ENCODE results near the gene HBS1L. TPM values are rescaled to one million over a fixed set of nuclear protein-coding genes. Genes with fewer than 3 reads are reported as not detected.
A peak's percentile ranks its signal among the peaks of the same experiment; 100 is the strongest.

Gene HBS1L
- total RNA-seq, 1 donor from 2014 or later = 104 TPM

DNA sequence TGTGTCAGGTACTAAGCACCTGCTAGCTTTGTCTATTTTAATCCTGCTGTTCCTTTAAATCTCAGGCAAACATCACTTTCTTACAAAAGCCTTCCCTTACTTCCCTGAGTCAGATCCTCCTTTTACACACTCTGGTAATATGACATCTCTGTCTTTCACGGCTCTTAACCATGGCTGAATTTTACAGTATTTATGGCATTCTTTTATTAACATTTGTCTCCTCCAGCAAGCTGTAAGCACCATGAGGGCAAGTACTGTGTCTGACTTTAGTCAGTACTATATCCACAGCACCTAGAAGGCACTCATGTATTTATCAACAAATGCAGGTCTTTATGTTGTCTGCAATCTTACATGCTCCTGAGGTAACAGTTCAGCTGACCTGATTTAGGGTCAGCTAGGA lies 33.7 kb upstream of the HBS1L start:
- DNase-seq (ENCODE audit: low spot score) = no peak
- Mint-ChIP-seq H3K9me3 (peaks cover 4% of the 10 kb centered on the region), H3K4me1 (ENCODE audit: low read depth) (peaks cover 82% of the 10 kb centered on the region), H3K4me3 (peak overlapping the region; percentile 57), H3K27ac (peak overlapping the region; percentile 93), H3K27me3 (ENCODE audit: insufficient read depth) (no peaks in the 10 kb centered on the region), H3K36me3 (ENCODE audit: low read depth) (peaks cover 7% of the 10 kb centered on the region)
- intact Hi-C loops (cut with micrococcal nuclease) = loop anchor here (1.0 to 5.0 kb wide), 6 partner anchors 26 to 801 kb away; partner anchors contain the start of gene HBS1L

DNA sequence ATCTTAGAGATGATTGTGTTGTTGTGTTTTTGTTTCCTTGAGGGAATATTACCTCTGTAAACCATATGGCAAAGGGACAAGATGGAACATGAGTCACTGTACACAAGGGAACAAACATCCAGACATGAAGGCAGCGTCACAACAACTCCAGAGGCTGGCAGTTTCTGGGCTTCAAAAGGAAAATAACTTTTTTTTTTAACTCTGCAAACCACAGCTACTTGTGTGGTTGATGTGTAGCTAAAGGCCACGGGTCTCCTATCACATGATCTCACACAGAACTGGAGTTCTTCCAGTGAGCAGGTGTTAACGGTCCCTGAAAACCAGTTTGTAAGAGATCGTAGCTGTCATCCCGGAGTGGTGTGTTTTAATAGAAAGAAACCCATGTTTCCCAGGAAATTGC lies 33.2 kb upstream of the HBS1L start:
- peak; percentile 60 for DNase-seq (ENCODE audit: low spot score)
- peaks cover 9% of the 10 kb centered on the region for H3K9me3 Mint-ChIP-seq
- peak overlapping the region; percentile 57 for H3K4me3 Mint-ChIP-seq
- peak overlapping the region; percentile 93 for H3K27ac Mint-ChIP-seq
- no peaks in the 10 kb centered on the region for H3K27me3 Mint-ChIP-seq (ENCODE audit: insufficient read depth)
- H3K36me3 Mint-ChIP-seq (ENCODE audit: low read depth) = peaks cover 9% of the 10 kb centered on the region
- intact Hi-C loops (cut with micrococcal nuclease) = loop anchor here (1.0 to 5.0 kb wide), 7 partner anchors 26 to 801 kb away; partner anchors contain the start of gene HBS1L
- peaks cover 77% of the 10 kb centered on the region for H3K4me1 Mint-ChIP-seq (ENCODE audit: low read depth)

DNA sequence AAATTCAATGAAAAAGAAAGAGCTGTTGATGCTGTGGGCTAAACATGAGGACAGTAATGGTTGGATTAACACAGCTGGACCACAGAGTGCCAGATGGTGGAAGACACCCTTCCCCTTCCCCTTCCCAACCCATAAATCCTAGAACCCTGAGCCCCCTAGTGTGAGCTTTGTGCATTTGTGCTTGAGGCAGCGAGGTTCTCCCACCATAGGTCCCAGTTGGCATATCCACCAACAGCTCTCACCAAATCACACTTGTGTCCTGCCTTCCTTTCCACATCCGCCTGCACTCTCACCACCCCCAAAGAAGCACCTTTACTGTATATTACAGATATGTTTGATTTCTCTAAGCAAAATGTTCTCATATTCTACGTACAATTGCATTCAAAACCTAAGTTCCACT lies 32.8 kb upstream of the HBS1L start:
- H3K27ac Mint-ChIP-seq = peak overlapping the region; percentile 93
- H3K27me3 Mint-ChIP-seq (ENCODE audit: insufficient read depth) = no peaks in the 10 kb centered on the region
- H3K9me3 Mint-ChIP-seq = peaks cover 11% of the 10 kb centered on the region
- H3K4me1 Mint-ChIP-seq (ENCODE audit: low read depth) = peaks cover 73% of the 10 kb centered on the region
- no peak for DNase-seq (ENCODE audit: low spot score)
- H3K4me3 Mint-ChIP-seq = peak overlapping the region; percentile 57
- intact Hi-C loops (cut with micrococcal nuclease) = loop anchor here (2.0 to 5.0 kb wide), 2 partner anchors 651 to 800 kb away; no protein-coding TSS in a partner anchor
- peaks cover 7% of the 10 kb centered on the region for H3K36me3 Mint-ChIP-seq (ENCODE audit: low read depth)

DNA sequence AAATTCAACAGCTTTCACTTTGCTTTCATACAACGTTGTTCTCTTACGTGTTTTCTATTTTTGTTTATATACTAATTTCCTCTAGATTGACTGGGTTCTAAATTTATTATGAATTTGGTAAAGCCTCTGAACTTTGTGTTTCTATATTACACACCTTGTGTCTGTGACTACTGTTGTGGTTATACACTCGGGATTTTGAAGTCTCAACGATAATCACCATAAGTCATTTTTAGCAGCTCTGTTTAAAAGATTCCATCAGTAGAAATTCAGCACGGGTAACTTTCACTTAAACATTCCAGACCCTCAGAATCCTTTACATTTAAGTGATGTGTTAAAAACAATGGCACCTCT lies 31.8 kb upstream of the HBS1L start:
- no peak for DNase-seq (ENCODE audit: low spot score)
- Mint-ChIP-seq H3K36me3 (ENCODE audit: low read depth) (peaks cover 12% of the 10 kb centered on the region), H3K27me3 (ENCODE audit: insufficient read depth) (peaks cover 1% of the 10 kb centered on the region), H3K4me1 (ENCODE audit: low read depth) (peaks cover 65% of the 10 kb centered on the region), H3K9me3 (peaks cover 19% of the 10 kb centered on the region), H3K27ac (peak overlapping the region; percentile 93), H3K4me3 (peak overlapping the region; percentile 57)
- intact Hi-C loops (cut with micrococcal nuclease) = loop anchor here (1.0 to 5.0 kb wide), 5 partner anchors 56 to 799 kb away; no protein-coding TSS in a partner anchor

DNA sequence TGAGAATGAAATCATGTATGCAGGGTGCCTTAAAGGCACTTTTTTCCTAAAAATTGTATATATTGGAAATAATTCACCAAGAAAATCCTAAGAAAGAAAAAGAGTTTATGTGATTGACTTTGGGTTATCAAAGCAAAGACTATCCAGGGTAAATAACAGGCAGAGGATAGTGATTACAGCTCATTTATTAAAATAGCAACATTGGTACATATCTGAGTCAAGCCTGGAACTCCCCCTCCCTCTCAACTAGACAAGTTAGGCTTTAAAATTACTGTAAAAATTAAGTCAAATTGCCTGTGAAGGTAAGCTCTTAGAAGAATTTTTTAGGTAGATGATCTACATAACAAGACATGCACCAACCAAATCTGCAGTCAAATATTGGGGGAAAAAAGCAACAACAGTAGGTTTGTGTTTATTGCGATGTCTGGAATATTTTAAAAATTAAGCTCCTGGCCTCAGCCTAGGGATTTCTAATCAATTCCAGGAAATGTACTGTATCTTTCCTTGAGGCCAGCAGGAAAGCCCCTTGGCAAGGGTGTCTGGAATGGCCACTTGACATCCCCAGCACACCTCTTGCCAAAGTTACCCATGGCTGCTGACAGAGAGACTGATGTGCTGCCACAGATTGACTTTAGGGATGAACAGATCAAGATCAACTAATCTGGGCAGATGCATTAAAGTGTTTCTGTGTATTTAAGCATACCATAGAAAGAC lies 31.2 kb upstream of the HBS1L start:
- no peak for DNase-seq (ENCODE audit: low spot score)
- Mint-ChIP-seq H3K9me3 (peaks cover 22% of the 10 kb centered on the region), H3K36me3 (ENCODE audit: low read depth) (peaks cover 12% of the 10 kb centered on the region), H3K4me1 (ENCODE audit: low read depth) (peaks cover 60% of the 10 kb centered on the region), H3K27me3 (ENCODE audit: insufficient read depth) (peaks cover 1% of the 10 kb centered on the region), H3K27ac (peak overlapping the region; percentile 93), H3K4me3 (peak overlapping the region; percentile 57)
- intact Hi-C loops (cut with micrococcal nuclease) = loop anchor here (1.0 to 5.0 kb wide), 5 partner anchors 56 to 799 kb away; no protein-coding TSS in a partner anchor

DNA sequence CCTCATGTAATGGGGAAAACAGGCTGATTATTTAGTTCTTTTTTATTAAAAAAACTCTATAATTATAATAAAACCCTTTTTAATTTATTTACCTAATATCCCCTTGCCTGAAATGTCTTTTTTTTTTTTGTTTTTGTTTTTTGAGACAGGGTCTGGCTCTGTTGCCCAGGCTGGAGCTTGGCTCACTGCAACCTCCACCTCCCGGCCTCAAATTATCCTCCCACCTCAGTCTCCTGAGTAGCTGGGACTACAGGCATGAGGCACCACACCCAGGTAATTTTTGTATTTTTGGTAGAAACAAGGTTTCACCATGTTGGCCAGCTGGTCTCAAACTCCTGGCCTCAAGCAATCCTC lies 30.3 kb upstream of the HBS1L start:
- Mint-ChIP-seq H3K4me3 (no peak overlapping the region), H3K27me3 (ENCODE audit: insufficient read depth) (peaks cover 1% of the 10 kb centered on the region), H3K4me1 (ENCODE audit: low read depth) (peaks cover 50% of the 10 kb centered on the region), H3K36me3 (ENCODE audit: low read depth) (peaks cover 12% of the 10 kb centered on the region), H3K9me3 (peaks cover 26% of the 10 kb centered on the region), H3K27ac (peak overlapping the region; percentile 15)
- intact Hi-C loops (cut with micrococcal nuclease) = loop anchor here (5.0 kb wide), 1 partner anchor 798 kb away; no protein-coding TSS in a partner anchor
- no peak for DNase-seq (ENCODE audit: low spot score)

DNA sequence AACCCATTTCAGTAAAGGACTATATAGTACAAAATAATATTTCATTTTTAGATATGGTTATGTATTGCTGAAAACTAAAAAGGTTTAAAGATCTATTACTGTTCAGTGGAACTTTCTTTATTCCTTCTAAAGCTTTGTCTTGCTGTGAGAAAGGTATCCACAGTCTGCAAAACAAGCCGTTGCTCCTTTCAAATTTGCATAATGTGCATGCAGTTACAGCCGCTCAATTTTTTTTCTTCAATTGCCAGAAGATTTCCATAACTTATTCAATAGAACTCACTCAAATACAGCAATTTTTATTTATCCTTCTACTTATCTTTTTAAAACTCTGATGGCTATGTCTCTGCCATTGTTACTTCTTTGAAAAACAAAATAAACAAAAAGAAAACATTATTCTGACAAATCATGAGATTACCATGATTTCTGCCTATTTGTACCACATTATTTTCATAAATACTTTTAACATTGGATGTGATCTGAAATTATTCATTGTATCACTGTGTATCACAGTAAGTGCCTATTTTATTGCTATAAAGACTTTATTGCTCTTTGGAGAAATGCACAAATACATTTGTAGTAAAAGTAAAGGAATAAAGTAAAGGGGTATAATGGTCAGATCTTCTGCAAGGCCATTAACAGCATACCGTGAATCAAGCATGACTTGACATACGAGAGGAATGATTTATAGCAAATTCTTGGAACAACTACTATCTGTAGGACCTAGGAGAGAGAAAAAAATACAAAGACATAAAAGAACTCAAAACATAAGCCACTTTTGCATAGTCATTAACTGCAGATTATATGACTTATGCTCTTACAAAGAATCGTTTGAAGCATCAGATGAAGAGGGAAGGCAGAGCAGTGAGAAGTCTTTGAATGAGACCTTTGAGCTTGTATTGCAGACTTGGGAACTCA lies 29.6 kb upstream of the HBS1L start:
- intact Hi-C loops (cut with micrococcal nuclease) = no loop called here
- Mint-ChIP-seq H3K27ac (no peak overlapping the region), H3K4me3 (no peak overlapping the region), H3K27me3 (ENCODE audit: insufficient read depth) (peaks cover 1% of the 10 kb centered on the region), H3K9me3 (peaks cover 26% of the 10 kb centered on the region), H3K4me1 (ENCODE audit: low read depth) (peaks cover 45% of the 10 kb centered on the region), H3K36me3 (ENCODE audit: low read depth) (peaks cover 12% of the 10 kb centered on the region)
- no peak for DNase-seq (ENCODE audit: low spot score)

DNA sequence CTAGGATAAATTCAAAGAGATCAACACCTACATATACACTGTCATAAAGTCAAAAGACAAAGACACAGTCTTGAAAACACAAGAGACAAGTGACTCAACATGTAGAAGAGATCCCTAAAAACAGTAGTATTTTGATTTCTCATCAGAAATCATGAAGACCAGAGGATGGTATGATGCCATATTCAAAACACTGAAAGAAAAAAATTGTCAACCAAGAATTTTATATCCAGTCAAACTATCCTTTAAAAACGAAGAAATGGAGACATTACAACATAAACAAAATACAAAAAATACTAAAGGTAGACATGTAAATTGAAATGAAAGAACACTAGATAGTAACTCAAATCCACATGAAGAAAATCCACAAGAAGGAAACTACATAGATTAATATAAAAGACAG lies 27.3 kb upstream of the HBS1L start:
- H3K36me3 Mint-ChIP-seq (ENCODE audit: low read depth) = peaks cover 12% of the 10 kb centered on the region
- no peak for DNase-seq (ENCODE audit: low spot score)
- H3K4me1 Mint-ChIP-seq (ENCODE audit: low read depth) = peaks cover 22% of the 10 kb centered on the region
- intact Hi-C loops (cut with micrococcal nuclease) = no loop called here
- H3K9me3 Mint-ChIP-seq = peaks cover 26% of the 10 kb centered on the region
- H3K27me3 Mint-ChIP-seq (ENCODE audit: insufficient read depth) = peaks cover 1% of the 10 kb centered on the region
- H3K4me3 Mint-ChIP-seq = no peak overlapping the region
- no peak overlapping the region for H3K27ac Mint-ChIP-seq

DNA sequence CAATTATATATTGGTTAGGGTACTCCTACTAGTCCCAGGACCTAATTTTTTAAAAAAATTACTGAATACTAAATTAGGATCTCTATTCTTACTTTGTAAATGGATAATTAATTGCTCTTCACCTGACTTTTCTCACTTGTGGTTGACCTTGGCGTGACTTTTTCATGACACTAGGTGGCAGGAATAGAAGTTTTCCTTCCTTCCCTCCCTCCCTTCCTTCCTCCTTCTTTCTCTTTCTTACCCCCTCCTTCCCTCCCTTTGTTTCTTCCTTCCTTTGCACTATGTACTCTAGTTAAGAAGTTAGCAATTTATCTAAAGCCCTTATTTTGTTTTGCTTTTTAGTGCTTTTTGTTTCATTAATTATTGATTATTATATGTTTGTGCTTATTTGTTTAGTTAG lies 20.4 kb upstream of the HBS1L start:
- H3K36me3 Mint-ChIP-seq (ENCODE audit: low read depth) = no peaks in the 10 kb centered on the region
- peaks cover 23% of the 10 kb centered on the region for H3K4me1 Mint-ChIP-seq (ENCODE audit: low read depth)
- peaks cover 2% of the 10 kb centered on the region for H3K9me3 Mint-ChIP-seq
- intact Hi-C loops (cut with micrococcal nuclease) = no loop called here
- H3K27me3 Mint-ChIP-seq (ENCODE audit: insufficient read depth) = no peaks in the 10 kb centered on the region
- no peak overlapping the region for H3K27ac Mint-ChIP-seq
- H3K4me3 Mint-ChIP-seq = no peak overlapping the region
- no peak for DNase-seq (ENCODE audit: low spot score)

DNA sequence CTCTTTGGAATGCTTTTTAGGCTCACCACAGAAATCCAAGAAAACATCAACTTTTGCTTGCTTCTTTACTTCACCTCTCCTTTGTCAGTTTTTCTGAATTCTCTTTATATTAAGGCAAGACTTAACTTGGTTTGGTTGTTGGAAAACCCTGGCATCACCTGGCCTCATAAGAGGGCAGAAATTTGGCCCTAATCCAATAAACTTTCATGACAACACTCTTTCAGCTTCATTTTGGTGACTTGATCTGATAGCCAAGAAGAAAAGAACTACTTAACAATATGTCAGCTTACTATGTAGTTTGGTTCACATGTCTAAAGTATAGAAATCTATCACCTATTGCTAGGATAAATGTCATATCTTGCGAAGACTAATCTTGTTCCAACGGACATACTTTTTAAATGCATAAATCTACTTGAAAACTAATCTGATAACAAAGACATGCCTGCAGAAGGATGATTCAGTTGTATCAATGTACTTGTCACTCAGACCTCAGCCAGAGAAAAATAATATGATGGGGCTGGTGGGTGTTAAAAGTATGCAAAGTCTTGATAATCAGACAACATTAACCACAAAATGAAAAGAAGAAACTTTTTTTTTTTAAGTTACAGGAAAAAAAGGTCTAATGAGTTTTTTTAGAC lies 19.3 kb upstream of the HBS1L start:
- Mint-ChIP-seq H3K27ac (no peak overlapping the region), H3K4me1 (ENCODE audit: low read depth) (peaks cover 23% of the 10 kb centered on the region), H3K36me3 (ENCODE audit: low read depth) (no peaks in the 10 kb centered on the region), H3K27me3 (ENCODE audit: insufficient read depth) (no peaks in the 10 kb centered on the region), H3K4me3 (no peak overlapping the region), H3K9me3 (peaks cover 2% of the 10 kb centered on the region)
- DNase-seq (ENCODE audit: low spot score) = no peak
- intact Hi-C loops (cut with micrococcal nuclease) = no loop called here

DNA sequence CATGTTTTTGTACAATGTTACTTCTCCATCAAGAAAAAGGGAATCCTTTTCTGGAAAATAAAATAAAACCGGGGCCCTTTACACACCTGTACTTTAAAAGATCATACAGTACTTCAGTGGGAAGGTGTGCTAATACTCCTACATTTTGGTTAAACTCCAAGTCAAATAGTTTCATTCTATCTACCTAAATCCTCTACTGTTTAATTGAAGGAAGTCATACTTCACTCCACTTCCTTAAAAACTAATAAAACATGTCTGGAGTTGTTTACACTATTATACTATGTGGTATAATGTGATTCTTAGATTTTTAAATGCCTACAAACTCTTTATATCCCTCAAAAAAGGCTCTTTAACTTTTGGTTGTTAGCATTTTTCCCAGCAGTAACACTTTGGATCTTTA lies 18.6 kb upstream of the HBS1L start:
- Mint-ChIP-seq H3K4me3 (no peak overlapping the region), H3K4me1 (ENCODE audit: low read depth) (peaks cover 23% of the 10 kb centered on the region), H3K36me3 (ENCODE audit: low read depth) (no peaks in the 10 kb centered on the region), H3K27me3 (ENCODE audit: insufficient read depth) (no peaks in the 10 kb centered on the region), H3K27ac (no peak overlapping the region), H3K9me3 (peaks cover 2% of the 10 kb centered on the region)
- DNase-seq (ENCODE audit: low spot score) = no peak
- intact Hi-C loops (cut with micrococcal nuclease) = no loop called here

DNA sequence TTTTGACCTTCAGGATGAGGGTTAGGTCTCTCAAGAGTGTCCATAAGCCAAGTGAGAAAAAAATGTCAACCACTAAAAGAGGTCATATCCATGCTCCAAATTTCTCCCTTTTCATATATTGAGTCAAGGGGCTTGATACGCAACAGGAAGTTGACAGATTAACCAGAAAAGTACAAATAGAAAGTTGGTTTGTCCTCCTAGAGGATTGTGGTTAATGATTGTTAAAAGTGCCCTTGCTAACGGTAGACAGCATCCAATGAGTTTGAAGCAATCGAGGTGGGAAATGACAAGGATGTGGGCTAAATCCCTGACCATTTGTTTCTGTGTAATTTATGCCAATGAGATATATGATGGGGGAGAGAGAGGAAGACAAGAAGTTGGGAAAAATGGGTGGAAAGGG lies 18.1 kb upstream of the HBS1L start:
- no peak overlapping the region for H3K4me3 Mint-ChIP-seq
- no peak for DNase-seq (ENCODE audit: low spot score)
- H3K9me3 Mint-ChIP-seq = peaks cover 2% of the 10 kb centered on the region
- H3K36me3 Mint-ChIP-seq (ENCODE audit: low read depth) = no peaks in the 10 kb centered on the region
- H3K27me3 Mint-ChIP-seq (ENCODE audit: insufficient read depth) = no peaks in the 10 kb centered on the region
- intact Hi-C loops (cut with micrococcal nuclease) = no loop called here
- H3K4me1 Mint-ChIP-seq (ENCODE audit: low read depth) = peaks cover 23% of the 10 kb centered on the region
- no peak overlapping the region for H3K27ac Mint-ChIP-seq

All from activated T-helper 1 cell treated with anti-CD3 and anti-CD28 coated beads, Interleukin-12 subunit alpha, Interleukin-12 subunit beta, Interleukin-2, Interleukin-4 antibody, amounts not matched to agents 30 ng/mL and 10 ng/mL and 1 ng/mL, durations not matched to agents 14 hours and 24 hours and 36 hours (primary cell).